Measurements from ENCODE around the gene NFKBIB.

GRCh38 chr19:38852231-38853044 lies 47.3 kb upstream of the NFKBIB start:
- TF ChIP-seq POLR2A (IDR thresholded peaks at IDR 0.05) = peak in 1 of 3 donors; percentile 7
- TF ChIP-seq, protein P1, sequence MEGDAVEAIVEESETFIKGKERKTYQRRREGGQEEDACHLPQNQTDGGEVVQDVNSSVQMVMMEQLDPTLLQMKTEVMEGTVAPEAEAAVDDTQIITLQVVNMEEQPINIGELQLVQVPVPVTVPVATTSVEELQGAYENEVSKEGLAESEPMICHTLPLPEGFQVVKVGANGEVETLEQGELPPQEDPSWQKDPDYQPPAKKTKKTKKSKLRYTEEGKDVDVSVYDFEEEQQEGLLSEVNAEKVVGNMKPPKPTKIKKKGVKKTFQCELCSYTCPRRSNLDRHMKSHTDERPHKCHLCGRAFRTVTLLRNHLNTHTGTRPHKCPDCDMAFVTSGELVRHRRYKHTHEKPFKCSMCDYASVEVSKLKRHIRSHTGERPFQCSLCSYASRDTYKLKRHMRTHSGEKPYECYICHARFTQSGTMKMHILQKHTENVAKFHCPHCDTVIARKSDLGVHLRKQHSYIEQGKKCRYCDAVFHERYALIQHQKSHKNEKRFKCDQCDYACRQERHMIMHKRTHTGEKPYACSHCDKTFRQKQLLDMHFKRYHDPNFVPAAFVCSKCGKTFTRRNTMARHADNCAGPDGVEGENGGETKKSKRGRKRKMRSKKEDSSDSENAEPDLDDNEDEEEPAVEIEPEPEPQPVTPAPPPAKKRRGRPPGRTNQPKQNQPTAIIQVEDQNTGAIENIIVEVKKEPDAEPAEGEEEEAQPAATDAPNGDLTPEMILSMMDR (IDR thresholded peaks at IDR 0.05 in 8 of 11, conservative IDR thresholded peaks at IDR 0.05 in 3 of 11) = no peak
- TF ChIP-seq POLR2AphosphoS5 (IDR thresholded peaks at IDR 0.05) = peak; percentile 23 to 84 (median 79)

Data from spleen (tissue), 7 donors.